Measurements from ENCODE around the gene ELK1.

Gene ELK1

GRCh38 chrX:47611926-47612325, 38.4 kb downstream of the ELK1 start (continued):
- TF ChIP-seq, protein P1, sequence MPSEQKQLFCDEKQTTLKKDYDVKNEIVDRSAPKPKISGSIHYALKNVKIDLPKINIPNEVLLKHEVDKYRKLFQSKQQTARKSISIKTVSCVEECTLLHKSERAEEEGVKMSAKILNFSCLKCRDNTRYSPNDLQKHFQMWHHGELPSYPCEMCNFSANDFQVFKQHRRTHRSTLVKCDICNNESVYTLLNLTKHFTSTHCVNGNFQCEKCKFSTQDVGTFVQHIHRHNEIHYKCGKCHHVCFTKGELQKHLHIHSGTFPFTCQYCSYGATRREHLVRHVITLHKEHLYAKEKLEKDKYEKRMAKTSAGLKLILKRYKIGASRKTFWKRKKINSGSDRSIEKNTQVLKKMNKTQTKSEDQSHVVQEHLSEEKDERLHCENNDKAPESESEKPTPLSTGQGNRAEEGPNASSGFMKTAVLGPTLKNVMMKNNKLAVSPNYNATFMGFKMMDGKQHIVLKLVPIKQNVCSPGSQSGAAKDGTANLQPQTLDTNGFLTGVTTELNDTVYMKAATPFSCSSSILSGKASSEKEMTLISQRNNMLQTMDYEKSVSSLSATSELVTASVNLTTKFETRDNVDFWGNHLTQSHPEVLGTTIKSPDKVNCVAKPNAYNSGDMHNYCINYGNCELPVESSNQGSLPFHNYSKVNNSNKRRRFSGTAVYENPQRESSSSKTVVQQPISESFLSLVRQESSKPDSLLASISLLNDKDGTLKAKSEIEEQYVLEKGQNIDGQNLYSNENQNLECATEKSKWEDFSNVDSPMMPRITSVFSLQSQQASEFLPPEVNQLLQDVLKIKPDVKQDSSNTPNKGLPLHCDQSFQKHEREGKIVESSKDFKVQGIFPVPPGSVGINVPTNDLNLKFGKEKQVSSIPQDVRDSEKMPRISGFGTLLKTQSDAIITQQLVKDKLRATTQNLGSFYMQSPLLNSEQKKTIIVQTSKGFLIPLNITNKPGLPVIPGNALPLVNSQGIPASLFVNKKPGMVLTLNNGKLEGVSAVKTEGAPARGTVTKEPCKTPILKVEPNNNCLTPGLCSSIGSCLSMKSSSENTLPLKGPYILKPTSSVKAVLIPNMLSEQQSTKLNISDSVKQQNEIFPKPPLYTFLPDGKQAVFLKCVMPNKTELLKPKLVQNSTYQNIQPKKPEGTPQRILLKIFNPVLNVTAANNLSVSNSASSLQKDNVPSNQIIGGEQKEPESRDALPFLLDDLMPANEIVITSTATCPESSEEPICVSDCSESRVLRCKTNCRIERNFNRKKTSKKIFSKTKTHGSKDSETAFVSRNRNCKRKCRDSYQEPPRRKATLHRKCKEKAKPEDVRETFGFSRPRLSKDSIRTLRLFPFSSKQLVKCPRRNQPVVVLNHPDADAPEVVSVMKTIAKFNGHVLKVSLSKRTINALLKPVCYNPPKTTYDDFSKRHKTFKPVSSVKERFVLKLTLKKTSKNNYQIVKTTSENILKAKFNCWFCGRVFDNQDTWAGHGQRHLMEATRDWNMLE (tag by site-specific recombination; conservative IDR thresholded peaks at IDR 0.05; ENCODE audit: low read depth) = no peak
- TF ChIP-seq ZNF10 (tag by site-specific recombination; IDR thresholded peaks at IDR 0.05) (no peak), ZNF423 (tag by site-specific recombination; IDR thresholded peaks at IDR 0.05) (no peak), ZNF24 (tag by site-specific recombination; IDR thresholded peaks at IDR 0.05) (no peak), ZNF623 (tag by site-specific recombination; IDR thresholded peaks at IDR 0.05) (no peak), ZNF19 (tag by site-specific recombination; IDR thresholded peaks at IDR 0.05; ENCODE audit: low read depth) (no peak), SCRT2 (tag by site-specific recombination; IDR thresholded peaks at IDR 0.05) (no peak), KLF9 (tag by site-specific recombination; IDR thresholded peaks at IDR 0.05; ENCODE audit: low read depth) (no peak)
- TF ChIP-seq, protein P2, sequence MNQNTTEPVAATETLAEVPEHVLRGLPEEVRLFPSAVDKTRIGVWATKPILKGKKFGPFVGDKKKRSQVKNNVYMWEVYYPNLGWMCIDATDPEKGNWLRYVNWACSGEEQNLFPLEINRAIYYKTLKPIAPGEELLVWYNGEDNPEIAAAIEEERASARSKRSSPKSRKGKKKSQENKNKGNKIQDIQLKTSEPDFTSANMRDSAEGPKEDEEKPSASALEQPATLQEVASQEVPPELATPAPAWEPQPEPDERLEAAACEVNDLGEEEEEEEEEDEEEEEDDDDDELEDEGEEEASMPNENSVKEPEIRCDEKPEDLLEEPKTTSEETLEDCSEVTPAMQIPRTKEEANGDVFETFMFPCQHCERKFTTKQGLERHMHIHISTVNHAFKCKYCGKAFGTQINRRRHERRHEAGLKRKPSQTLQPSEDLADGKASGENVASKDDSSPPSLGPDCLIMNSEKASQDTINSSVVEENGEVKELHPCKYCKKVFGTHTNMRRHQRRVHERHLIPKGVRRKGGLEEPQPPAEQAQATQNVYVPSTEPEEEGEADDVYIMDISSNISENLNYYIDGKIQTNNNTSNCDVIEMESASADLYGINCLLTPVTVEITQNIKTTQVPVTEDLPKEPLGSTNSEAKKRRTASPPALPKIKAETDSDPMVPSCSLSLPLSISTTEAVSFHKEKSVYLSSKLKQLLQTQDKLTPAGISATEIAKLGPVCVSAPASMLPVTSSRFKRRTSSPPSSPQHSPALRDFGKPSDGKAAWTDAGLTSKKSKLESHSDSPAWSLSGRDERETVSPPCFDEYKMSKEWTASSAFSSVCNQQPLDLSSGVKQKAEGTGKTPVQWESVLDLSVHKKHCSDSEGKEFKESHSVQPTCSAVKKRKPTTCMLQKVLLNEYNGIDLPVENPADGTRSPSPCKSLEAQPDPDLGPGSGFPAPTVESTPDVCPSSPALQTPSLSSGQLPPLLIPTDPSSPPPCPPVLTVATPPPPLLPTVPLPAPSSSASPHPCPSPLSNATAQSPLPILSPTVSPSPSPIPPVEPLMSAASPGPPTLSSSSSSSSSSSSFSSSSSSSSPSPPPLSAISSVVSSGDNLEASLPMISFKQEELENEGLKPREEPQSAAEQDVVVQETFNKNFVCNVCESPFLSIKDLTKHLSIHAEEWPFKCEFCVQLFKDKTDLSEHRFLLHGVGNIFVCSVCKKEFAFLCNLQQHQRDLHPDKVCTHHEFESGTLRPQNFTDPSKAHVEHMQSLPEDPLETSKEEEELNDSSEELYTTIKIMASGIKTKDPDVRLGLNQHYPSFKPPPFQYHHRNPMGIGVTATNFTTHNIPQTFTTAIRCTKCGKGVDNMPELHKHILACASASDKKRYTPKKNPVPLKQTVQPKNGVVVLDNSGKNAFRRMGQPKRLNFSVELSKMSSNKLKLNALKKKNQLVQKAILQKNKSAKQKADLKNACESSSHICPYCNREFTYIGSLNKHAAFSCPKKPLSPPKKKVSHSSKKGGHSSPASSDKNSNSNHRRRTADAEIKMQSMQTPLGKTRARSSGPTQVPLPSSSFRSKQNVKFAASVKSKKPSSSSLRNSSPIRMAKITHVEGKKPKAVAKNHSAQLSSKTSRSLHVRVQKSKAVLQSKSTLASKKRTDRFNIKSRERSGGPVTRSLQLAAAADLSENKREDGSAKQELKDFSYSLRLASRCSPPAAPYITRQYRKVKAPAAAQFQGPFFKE (tag by site-specific recombination; IDR thresholded peaks at IDR 0.05; ENCODE audit: borderline replicate concordance) = no peak
- TF ChIP-seq, protein P3, sequence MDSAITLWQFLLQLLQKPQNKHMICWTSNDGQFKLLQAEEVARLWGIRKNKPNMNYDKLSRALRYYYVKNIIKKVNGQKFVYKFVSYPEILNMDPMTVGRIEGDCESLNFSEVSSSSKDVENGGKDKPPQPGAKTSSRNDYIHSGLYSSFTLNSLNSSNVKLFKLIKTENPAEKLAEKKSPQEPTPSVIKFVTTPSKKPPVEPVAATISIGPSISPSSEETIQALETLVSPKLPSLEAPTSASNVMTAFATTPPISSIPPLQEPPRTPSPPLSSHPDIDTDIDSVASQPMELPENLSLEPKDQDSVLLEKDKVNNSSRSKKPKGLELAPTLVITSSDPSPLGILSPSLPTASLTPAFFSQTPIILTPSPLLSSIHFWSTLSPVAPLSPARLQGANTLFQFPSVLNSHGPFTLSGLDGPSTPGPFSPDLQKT (IDR thresholded peaks at IDR 0.05; ENCODE audit: borderline replicate concordance, low read depth, low read length) = no peak

- Histone ChIP-seq H3K9me3 (ENCODE audit: control insufficient read depth, insufficient read depth, low read depth, low read length) (no peaks in the 10 kb centered on the region), H3K36me3 (ENCODE audit: control insufficient read depth in 2 of 2, insufficient read depth in 1 of 2, low read length in 2 of 2) (no peaks in the 10 kb centered on the region), H3K4me3 (ENCODE audit: low read depth, low read length) (no peak overlapping the region), H3K27ac (ENCODE audit: extremely low read depth, low read depth, low read length) (no peak overlapping the region), H3K4me1 (ENCODE audit: control insufficient read depth, insufficient read depth, low read length) (no peaks in the 10 kb centered on the region)
- ChIA-PET POLR2A (no interaction called here), CTCF (interaction anchor here (0.6 kb wide), 1 partner anchor 419 kb away, joined by 3 read pairs; no protein-coding TSS in a partner anchor)
- TF ChIP-seq ZNF18 (tag by site-specific recombination; IDR thresholded peaks at IDR 0.05) = no peak
- TF ChIP-seq ZNF48 (tag by site-specific recombination; IDR thresholded peaks at IDR 0.05) = no peak
- TF ChIP-seq, protein P4, sequence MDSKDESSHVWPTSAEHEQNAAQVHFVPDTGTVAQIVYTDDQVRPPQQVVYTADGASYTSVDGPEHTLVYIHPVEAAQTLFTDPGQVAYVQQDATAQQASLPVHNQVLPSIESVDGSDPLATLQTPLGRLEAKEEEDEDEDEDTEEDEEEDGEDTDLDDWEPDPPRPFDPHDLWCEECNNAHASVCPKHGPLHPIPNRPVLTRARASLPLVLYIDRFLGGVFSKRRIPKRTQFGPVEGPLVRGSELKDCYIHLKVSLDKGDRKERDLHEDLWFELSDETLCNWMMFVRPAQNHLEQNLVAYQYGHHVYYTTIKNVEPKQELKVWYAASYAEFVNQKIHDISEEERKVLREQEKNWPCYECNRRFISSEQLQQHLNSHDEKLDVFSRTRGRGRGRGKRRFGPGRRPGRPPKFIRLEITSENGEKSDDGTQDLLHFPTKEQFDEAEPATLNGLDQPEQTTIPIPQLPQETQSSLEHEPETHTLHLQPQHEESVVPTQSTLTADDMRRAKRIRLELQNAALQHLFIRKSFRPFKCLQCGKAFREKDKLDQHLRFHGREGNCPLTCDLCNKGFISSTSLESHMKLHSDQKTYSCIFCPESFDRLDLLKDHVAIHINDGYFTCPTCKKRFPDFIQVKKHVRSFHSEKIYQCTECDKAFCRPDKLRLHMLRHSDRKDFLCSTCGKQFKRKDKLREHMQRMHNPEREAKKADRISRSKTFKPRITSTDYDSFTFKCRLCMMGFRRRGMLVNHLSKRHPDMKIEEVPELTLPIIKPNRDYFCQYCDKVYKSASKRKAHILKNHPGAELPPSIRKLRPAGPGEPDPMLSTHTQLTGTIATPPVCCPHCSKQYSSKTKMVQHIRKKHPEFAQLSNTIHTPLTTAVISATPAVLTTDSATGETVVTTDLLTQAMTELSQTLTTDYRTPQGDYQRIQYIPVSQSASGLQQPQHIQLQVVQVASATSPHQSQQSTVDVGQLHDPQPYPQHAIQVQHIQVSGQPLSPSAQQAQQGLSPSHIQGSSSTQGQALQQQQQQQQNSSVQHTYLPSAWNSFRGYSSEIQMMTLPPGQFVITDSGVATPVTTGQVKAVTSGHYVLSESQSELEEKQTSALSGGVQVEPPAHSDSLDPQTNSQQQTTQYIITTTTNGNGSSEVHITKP (tag by site-specific recombination; IDR thresholded peaks at IDR 0.05) = peak; percentile 69
- TF ChIP-seq, protein P5, sequence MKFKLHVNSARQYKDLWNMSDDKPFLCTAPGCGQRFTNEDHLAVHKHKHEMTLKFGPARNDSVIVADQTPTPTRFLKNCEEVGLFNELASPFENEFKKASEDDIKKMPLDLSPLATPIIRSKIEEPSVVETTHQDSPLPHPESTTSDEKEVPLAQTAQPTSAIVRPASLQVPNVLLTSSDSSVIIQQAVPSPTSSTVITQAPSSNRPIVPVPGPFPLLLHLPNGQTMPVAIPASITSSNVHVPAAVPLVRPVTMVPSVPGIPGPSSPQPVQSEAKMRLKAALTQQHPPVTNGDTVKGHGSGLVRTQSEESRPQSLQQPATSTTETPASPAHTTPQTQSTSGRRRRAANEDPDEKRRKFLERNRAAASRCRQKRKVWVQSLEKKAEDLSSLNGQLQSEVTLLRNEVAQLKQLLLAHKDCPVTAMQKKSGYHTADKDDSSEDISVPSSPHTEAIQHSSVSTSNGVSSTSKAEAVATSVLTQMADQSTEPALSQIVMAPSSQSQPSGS (tag by site-specific recombination; IDR thresholded peaks at IDR 0.05; ENCODE audit: low read depth) = no peak
These were observed 38.9 kb downstream of the ELK1 start for GRCh38 chrX:47611489-47611888.
